Fibroblast of lung (primary cell): ENCODE data around the gene PTPRQ. TPM values are rescaled to one million over a fixed set of nuclear protein-coding genes. Genes with fewer than 3 reads are reported as not detected.
A peak's percentile ranks its signal among the peaks of the same experiment; 100 is the strongest.

Source experiments
- DNase-seq, 2 donors: peaks; one replicate each; pipeline versions ENCODE4 v3.0.0 to v3.0.0-alpha.2; 2010; ENCODE audit warnings: low read depth in 2 of 2
- H2AFZ ChIP-seq: 2 replicates; pipeline ENCODE4 v1.5.1; 2012; ENCODE audit warnings: low read length, control low read depth, inconsistent platforms
- H3K27ac ChIP-seq: 2 replicates; pipeline ENCODE4 v1.5.1; 2011; ENCODE audit warnings: low read length, control low read depth; ENCODE audit not compliant: insufficient read depth
- H3K27me3 ChIP-seq: 2 replicates; pipeline ENCODE4 v1.5.1; 2011; ENCODE audit warnings: mild to moderate bottlenecking, low read length; ENCODE audit not compliant: control insufficient read depth, insufficient read depth
- H3K36me3 ChIP-seq: 2 replicates; pipeline ENCODE4 v1.5.1; 2011; ENCODE audit warnings: low read length; ENCODE audit not compliant: control insufficient read depth, insufficient read depth
- H3K4me1 ChIP-seq: 2 replicates; pipeline ENCODE4 v1.5.1; 2011; ENCODE audit warnings: low read length; ENCODE audit not compliant: control insufficient read depth, insufficient read depth; ENCODE audit errors: extremely low read depth
- H3K4me2 ChIP-seq: 2 replicates; pipeline ENCODE4 v1.5.1; 2011; ENCODE audit warnings: low read length, control low read depth; ENCODE audit not compliant: insufficient read depth; ENCODE audit errors: extremely low read depth
- H3K4me3 ChIP-seq, 4 experiments: fragments of 200-600 bp in 1 of 4; sonication (generic) in 1 of 4; replicated peaks in 1 of 4; 2 replicates each; pipeline ENCODE4 v1.5.1; 2011 to 2016; ENCODE audit warnings: low read length in 4 of 4, low read depth in 3 of 4, mild to moderate bottlenecking in 3 of 4, control low read depth in 2 of 4, inconsistent platforms in 1 of 4, mixed read lengths in 1 of 4; ENCODE audit not compliant: insufficient read depth in 1 of 4; ENCODE audit errors: control extremely low read depth in 1 of 4
- H3K79me2 ChIP-seq: 2 replicates; pipeline ENCODE4 v1.5.1; 2012; ENCODE audit warnings: mild to moderate bottlenecking, low read length, inconsistent platforms; ENCODE audit not compliant: control insufficient read depth, insufficient read depth
- H3K9ac ChIP-seq: 2 replicates; pipeline ENCODE4 v1.5.1; 2011; ENCODE audit warnings: mild to moderate bottlenecking, low read length, control low read depth; ENCODE audit not compliant: insufficient read depth
- H3K9me3 ChIP-seq: 2 replicates; pipeline ENCODE4 v1.5.1; 2012; ENCODE audit warnings: low read depth, low read length; ENCODE audit not compliant: control insufficient read depth, insufficient read depth
- H4K20me1 ChIP-seq: 2 replicates; pipeline ENCODE4 v1.5.1; 2011; ENCODE audit warnings: low read length; ENCODE audit not compliant: control insufficient read depth, insufficient read depth; ENCODE audit errors: extremely low read depth
- EZH2 ChIP-seq: IDR thresholded peaks from 2 replicates; pipeline ENCODE4 v1.5.1; 2012; ENCODE audit warnings: low read length, control low read depth, mild to moderate bottlenecking; ENCODE audit errors: missing control alignments
- polyA plus RNA-seq, 2 donors: library from polyadenylated mRNA; depleted of rRNA in 1 of 2; stranded (reverse) in 1 of 2; unstranded in 1 of 2; fragments of >200 nt; gene quantifications; 2 replicates each; pipeline ENCODE4 v1.2.1, GENCODE V29; 2011 to 2012; ENCODE audit warnings: missing spikeins in 1 of 2
- total RNA-seq: library from RNA; depleted of rRNA; stranded (reverse); fragments of >200 nt; gene quantifications from 2 replicates; pipeline ENCODE4 v1.2.1, GENCODE V29; 2014
- TF ChIP-seq, protein P1 (sequence below), 2 donors: IDR thresholded peaks in 1 of 2; conservative IDR thresholded peaks in 1 of 2; 1 replicate in 1 of 2; 2 replicates in 1 of 2; pipeline ENCODE4 v1.5.1; 2011 to 2012; ENCODE audit warnings: low read length in 2 of 2, control low read depth in 1 of 2, inconsistent platforms in 1 of 2, low read depth in 1 of 2, mild to moderate bottlenecking in 1 of 2

The PTPRQ gene
- total and polyA plus RNA-seq, 2 donors (not counting 1 experiment from before 2014, with no cell fraction given), result 1.3 to 7.7 TPM

DNA sequence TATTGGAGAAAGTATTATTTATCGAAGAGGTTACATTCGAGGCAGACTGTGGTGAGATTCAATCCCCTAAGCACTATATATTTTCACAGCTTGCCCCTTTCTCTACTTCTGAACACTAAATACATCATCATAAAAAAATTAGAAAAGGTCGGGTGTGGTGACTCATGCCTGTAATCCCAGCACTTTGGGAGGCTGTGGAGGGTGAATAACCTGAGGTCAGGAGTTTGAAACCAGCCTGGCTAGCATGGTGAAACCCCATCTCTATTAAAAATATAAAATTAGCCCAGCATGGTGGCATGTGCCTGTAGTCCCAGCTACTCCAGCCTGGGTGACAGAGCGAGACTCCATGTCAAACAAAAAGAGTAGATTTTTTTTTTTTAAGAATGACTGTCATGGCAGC lies 192.8 kb downstream of the PTPRQ start:
- Histone ChIP-seq H3K79me2 (no peaks in the 10 kb centered on the region), H3K9ac (no peak overlapping the region), H3K4me2 (no peak overlapping the region), H3K9me3 (no peaks in the 10 kb centered on the region), H3K27ac (no peak overlapping the region), H2AFZ (no peak overlapping the region), H3K4me1 (no peaks in the 10 kb centered on the region), H3K27me3 (no peaks in the 10 kb centered on the region), H3K36me3 (no peaks in the 10 kb centered on the region), H3K4me3 (no peak overlapping the region), H4K20me1 (no peaks in the 10 kb centered on the region)
- peak in 1 of 2 donors; percentile 41 for DNase-seq
- TF ChIP-seq, protein P1, sequence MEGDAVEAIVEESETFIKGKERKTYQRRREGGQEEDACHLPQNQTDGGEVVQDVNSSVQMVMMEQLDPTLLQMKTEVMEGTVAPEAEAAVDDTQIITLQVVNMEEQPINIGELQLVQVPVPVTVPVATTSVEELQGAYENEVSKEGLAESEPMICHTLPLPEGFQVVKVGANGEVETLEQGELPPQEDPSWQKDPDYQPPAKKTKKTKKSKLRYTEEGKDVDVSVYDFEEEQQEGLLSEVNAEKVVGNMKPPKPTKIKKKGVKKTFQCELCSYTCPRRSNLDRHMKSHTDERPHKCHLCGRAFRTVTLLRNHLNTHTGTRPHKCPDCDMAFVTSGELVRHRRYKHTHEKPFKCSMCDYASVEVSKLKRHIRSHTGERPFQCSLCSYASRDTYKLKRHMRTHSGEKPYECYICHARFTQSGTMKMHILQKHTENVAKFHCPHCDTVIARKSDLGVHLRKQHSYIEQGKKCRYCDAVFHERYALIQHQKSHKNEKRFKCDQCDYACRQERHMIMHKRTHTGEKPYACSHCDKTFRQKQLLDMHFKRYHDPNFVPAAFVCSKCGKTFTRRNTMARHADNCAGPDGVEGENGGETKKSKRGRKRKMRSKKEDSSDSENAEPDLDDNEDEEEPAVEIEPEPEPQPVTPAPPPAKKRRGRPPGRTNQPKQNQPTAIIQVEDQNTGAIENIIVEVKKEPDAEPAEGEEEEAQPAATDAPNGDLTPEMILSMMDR (conservative IDR thresholded peaks at IDR 0.05 in 1 of 2, IDR thresholded peaks at IDR 0.05 in 1 of 2; ENCODE audit: low read depth in 1 of 2, low read length in 2 of 2), result no peak
- TF ChIP-seq EZH2, result no peak

DNA sequence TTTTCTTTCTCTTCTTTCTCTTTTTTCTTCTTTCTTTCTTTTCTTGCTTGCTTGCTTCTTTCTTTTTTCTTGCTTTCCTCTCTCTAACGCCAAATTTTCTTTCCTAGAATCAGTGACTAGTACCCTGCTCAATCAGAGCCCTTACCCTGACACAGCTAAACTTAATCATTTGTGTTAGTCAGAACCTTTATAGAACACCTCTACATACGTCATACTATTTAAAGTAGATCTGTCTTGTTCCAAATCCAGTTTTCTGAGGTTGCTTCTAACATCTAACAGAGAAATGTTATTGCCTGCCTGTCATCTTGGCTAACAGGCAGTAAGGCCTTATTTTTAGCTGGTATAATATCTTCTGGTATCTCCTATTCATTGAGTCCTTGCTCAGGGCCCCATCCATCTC lies 197.9 kb downstream of the PTPRQ start:
- DNase-seq, result no peak
- H3K9ac ChIP-seq, result no peak overlapping the region
- no peak overlapping the region for H3K4me2 ChIP-seq
- H2AFZ ChIP-seq, result no peak overlapping the region
- no peaks in the 10 kb centered on the region for H4K20me1 ChIP-seq
- no peaks in the 10 kb centered on the region for H3K4me1 ChIP-seq
- no peaks in the 10 kb centered on the region for H3K27me3 ChIP-seq
- H3K9me3 ChIP-seq, result no peaks in the 10 kb centered on the region
- H3K27ac ChIP-seq, result no peak overlapping the region
- H3K4me3 ChIP-seq, result no peak overlapping the region
- no peaks in the 10 kb centered on the region for H3K36me3 ChIP-seq
- no peak for TF ChIP-seq EZH2
- TF ChIP-seq, protein P1 (conservative IDR thresholded peaks at IDR 0.05 in 1 of 2, IDR thresholded peaks at IDR 0.05 in 1 of 2; ENCODE audit: low read depth in 1 of 2, low read length in 2 of 2), result no peak
- H3K79me2 ChIP-seq, result no peaks in the 10 kb centered on the region

DNA sequence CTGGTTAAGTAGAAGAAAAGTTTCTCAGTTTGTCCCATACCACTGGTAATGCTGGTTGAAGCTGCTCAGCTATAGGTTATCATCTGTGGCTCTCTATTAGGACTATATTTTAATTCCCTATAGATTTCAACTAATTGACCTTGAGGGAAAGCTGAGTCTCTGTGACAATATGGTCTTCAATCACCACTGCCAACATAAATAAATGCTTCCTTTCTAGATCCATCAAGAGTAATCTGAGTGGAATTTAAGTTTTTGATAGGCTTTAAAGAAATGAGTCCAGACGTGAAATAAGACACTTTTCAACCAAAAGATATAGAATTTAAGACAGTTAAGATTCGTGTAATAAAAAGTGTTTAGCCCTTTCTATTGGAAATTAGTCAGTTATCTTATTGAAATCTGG lies 199.9 kb downstream of the PTPRQ start:
- Histone ChIP-seq H4K20me1 (no peaks in the 10 kb centered on the region), H3K4me3 (no peak overlapping the region), H3K27ac (no peak overlapping the region), H2AFZ (no peak overlapping the region), H3K4me2 (no peak overlapping the region), H3K9me3 (no peaks in the 10 kb centered on the region), H3K36me3 (no peaks in the 10 kb centered on the region), H3K9ac (no peak overlapping the region), H3K4me1 (peaks cover 2% of the 10 kb centered on the region), H3K27me3 (no peaks in the 10 kb centered on the region), H3K79me2 (no peaks in the 10 kb centered on the region)
- DNase-seq, result peak in 1 of 2 donors; percentile 36
- no peak for TF ChIP-seq EZH2
- TF ChIP-seq, protein P1 (conservative IDR thresholded peaks at IDR 0.05 in 1 of 2, IDR thresholded peaks at IDR 0.05 in 1 of 2; ENCODE audit: low read depth in 1 of 2, low read length in 2 of 2), result no peak
